T-helper 2 cell treated with Interferon-gamma antibody and Interleukin-4, amounts not matched to agents 100 ng/mL and 5 ng/mL, for 36 hours (primary cell): ENCODE results near the gene FAM234A. TPM values are rescaled to one million over a fixed set of nuclear protein-coding genes. Genes with fewer than 3 reads are reported as not detected.
"Not testable (repeated sequence)": the region's sequence is repeated elsewhere in the genome, so short reads cannot be mapped to it uniquely, and the experiment has no call there.

Experiments
- intact Hi-C: fragments of 100-400 bp; cut with micrococcal nuclease; formaldehyde crosslinking; loops from one replicate; pipeline ENCODE4 v1.15.1; 2023
- total RNA-seq: library from RNA; stranded (reverse); gene quantifications from 2 replicates; pipeline ENCODE4 v1.2.3, GENCODE V29; 2022

Gene FAM234A
- total RNA-seq, 1 donor from 2014 or later: 32.2 TPM

DNA sequence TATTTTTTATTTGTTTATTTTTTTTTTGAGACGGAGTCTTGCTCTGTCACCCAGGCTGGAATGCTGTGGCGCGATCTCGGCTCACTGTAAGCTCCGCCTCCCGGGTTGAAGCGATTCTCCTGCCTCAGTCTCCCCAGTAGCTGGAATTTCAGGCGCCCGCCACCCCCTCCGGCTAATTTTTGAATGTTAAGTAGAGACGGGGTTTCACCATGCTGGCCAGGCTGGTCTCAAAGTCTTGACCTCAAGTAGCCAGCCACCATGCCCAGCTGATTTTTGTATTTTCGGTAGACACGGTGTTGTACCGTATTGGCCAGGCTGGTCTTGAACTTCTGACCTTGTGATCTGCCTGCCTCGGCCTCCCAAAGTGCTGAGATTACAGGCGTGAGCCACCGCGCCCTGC is 4.3 kb upstream of the FAM234A start:
- intact Hi-C loops: not testable (repeated sequence)

DNA sequence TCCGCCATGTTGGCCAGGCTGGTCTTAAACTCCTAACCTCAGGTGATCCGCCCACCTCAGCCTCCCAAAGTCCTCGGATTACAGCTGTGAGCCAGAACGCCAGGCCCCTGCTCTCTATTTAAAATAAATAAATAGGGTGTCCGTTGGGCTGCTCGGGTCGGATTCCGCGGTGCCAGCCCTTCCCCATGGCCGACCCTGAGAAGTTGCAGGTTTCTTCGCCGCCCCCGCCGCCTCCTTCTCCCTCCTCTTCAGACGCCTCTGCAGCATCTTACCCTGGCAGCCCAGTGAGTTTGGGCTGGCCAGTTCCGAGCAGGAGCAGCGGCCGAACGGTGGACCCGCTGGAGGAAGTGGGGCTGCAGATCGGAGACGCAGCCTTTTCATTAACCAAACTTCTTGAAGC is 3.7 kb upstream of the FAM234A start:
- intact Hi-C loops: no loop called here

DNA sequence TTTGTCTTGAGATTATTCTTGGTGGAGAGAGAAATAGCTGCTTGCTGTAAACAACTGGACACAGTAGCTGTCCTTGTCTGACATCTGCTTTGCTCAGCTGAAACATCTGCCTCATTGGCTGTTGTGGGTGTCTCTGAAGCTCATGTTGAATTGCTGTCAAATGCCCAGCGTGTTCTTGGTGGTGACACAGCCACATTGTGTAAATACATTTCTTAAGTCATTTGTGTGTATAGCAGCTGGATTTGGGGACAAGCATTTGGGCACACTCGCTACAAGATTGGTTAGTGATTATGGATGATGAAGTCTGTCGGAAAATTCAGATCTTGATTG is 5.3 kb downstream of the FAM234A start:
- intact Hi-C loops: loop anchor here (5.0 kb wide), 1 partner anchor 327 kb away; the partner anchor contains the start of genes NHLRC4 and PIGQ

DNA sequence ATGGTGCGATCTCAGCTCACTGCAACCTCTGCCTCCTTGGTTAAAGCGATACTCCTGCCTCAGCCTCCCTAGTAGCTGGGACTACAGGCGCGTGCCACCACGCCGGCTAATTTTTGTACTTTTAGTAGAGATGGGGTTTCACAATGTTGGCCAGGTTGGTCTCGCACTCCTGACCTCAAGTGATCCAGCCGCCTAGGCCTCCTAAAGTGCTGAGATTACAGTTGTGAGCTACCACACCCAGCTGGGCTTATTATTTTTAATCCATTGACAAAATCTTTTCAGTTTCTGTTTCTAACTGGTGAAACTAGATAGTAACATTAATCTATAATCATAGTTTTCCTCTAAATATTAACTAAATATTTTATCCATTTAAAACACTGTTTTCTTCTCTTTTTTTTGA is 5.9 kb downstream of the FAM234A start:
- intact Hi-C loops: no loop called here

DNA sequence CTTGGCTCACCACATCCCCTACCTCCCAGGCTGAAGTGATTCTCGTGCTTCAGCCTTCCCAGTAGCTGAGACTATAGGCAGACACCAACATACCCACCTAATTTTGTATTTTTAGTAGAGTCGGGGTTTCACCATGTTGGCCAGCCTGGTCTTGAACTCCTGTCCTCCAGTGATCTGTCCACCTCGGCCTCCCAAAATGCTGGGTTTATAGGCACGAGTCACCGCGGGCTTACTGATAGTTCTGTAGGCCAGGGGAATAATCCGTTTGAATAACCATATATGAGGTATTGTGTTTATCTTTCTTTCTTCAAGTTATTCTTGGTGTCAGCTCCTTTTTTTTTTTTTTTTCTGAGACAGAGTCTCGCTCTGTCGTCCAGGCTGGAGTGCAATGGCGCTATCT is 7.7 kb downstream of the FAM234A start:
- intact Hi-C loops: no loop called here

DNA sequence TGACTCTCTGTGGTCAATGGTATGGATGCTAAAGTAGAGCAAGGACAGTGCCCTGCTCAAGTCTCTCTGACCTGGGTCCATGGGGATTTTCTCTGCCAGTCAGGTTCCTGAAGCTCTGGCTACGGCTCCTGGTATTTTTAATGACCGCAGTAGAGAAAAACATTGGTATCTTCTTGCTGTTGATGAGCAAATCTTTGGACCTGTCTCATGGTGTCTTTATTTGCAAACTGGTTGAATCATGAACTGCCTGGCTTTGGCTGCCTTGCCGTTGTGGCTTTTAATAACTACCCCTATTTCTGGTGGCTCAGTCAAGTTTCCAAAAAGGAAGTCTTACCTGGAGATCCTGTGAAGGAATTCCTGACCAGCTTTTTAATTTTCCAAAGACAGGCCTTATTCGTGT is 8.7 kb downstream of the FAM234A start:
- intact Hi-C loops: no loop called here

DNA sequence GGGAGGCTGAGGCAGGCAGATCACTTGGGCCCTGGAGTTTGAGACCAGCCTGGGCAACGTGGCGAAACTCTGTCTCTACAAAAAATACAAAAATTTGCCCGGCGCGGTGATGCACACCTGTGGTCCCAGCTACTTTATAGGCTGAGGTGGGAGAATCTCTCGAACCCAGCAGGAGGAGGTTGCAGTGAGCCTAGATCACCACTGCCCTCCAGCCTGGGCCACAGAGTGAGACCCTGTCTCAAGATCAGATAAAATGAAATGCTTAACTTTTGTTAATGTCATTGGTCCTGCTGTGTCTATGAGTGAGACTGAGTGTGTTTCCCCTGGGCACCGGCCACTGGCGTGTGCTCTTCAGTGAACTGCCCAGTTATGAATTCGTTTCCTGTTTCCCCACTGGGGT is 10.5 kb downstream of the FAM234A start:
- intact Hi-C loops: no loop called here

DNA sequence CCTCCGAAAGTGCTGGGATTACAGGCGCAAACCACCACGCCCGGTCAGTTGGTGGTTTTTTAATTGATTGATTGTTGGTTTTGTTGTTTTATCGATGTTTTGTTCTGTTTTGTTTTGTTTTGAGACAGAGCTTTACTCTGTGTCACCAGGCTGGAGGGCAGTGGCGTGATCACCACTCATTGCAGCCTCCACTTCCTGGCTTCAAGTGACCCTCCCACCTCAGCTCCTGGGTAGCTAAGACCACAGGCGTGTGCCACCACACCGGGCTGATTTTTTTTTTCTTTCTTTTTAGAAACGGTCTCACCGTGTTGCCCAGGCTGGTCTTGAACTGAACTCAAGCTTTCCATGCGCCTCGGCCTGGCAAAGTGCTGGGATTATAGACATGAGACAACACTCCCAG is 12.4 kb downstream of the FAM234A start:
- intact Hi-C loops: no loop called here

DNA sequence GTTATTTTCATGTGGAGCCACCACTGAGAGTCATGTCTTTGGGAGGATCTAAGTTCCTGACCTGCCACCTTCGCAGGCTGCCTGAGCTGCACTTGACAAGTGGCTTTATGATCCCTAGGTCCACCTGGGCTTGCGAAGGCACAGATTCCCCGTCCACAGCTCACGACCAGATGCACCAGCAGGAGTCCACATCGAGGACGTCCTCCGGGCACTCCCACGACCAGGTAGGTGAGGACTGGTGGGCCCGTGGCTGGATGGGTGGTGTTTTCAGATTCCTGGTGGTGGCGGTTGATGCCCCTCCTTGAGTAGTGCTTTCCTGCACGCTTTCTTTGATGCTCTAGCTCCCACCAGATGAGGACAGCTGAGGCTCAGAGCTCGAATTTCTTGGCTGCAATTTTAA is 14.8 kb downstream of the FAM234A start:
- intact Hi-C loops: no loop called here

DNA sequence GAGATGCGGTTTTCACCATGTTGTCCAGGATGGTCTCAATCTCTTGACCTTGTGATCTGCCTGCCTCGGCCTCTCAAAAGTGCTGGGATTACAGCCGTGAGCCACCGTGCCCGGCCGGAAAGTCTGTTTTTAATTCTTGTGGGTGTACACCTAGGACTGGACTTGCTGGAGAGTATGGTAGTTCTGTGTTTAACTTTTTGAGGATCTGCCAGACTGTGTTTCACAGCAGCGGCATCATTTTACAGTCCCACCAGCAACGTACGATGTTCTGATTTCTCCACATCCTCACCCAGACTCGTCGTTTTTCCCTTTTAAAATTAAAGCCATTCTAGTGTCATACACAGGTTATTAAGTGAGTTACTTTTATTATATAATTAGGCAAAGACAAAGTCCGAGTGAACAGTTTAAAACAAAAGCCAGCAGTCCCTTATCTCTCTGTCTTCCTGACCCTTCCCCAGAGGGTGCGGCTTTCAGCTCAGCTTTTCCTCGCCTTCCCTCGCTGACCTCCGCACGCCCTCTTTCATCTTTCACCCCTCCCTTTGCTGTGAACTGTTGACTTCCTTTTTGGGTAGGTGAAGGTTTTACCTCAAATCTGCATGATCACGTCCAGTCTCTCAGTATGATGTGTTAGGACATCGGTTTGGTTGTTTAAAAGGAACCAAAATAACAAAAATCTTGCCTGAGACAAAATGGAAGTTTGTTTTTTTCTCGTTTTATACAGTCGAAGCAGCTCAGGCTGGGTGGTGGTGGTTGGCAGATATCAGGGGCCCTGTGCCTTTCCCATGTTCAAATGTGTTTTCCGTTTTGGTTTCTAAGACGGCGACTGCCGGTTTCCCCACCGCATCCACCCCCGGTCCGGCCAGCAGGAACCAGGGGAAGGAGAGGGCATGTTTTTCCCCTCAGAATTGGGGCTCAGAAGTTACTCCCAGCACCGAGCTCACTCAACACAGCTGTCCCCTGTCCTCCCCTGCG is 18.0 kb downstream of the FAM234A start:
- intact Hi-C loops: loop anchor here (2.0 kb wide), 1 partner anchor 18 kb away; the partner anchor contains the start of gene FAM234A

DNA sequence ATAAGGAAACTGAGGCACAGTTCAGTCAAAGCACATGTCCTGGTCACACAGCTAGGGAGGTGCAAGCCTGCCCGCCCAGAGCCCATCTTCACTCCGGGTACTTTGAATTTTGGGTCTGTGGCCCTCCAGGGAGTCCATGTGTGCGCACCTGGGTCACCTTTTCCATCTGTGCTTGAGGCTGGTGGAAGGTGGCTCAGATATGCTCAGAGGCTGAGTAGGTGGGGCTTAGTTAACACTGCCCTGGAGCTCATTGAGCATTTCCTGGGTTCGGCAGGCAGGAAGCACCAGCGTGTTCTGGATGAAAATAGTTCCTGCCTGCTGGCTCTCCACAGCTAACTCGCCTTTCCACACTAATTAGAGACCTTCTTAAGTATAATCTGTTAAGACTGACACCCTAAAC is 19.2 kb downstream of the FAM234A start:
- intact Hi-C loops: loop anchor here (2.0 kb wide), 1 partner anchor 19 kb away; the partner anchor contains the start of gene FAM234A

DNA sequence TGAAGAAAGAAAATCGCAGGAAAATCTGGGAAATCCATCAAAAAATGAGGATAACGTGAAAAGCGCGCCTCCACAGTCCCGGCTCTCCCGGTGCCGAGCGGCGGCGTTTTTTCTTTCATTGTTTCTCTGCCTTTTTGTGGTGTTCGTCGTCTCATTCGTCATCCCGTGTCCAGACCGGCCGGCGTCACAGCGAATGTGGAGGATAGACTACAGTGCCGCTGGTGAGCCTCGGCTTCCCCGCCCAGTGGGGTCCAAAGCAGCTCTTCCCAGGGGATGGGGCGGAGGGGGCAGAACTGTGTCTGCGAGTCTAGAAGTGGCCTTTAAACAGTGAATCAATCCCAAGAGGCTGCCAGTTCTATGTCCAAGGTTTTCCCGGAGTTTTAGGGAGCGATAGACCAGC is 19.8 kb downstream of the FAM234A start:
- intact Hi-C loops: no loop called here

DNA sequence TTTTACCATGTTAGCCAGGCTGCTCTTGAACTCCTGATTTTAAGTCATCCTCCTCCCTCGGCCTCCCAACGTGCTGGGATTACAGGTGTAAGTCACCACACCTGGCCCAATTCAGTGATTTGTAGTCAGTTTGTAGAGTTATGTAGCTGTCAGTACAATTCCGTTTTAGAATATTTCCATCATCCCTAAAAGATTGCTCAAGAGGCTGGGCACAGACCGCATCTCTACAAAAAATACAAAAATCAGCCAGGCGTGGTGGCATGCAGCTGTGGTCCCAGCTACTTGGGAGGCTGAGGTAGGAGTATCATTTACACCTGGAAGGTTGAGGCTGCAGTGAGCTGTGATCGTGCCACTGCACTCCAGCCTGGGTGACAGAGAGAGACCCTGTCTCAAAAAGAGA is 20.6 kb downstream of the FAM234A start:
- intact Hi-C loops: no loop called here

DNA sequence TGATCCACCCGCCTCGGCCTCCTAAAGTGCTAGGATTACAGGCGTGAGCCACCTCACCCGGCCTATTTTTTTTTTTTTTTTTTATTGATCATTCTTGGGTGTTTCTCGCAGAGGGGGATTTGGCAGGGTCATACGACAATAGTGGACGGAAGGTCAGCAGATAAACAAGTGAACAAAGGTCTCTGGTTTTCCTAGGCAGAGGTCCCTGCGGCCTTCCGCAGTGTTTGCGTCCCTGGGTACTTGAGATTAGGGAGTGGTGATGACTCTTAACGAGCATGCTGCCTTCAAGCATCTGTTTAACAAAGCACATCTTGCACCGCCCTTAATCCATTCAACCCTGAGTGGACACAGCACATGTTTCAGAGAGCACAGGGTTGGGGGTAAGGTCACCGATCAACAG is 23.5 kb downstream of the FAM234A start:
- intact Hi-C loops: not testable (repeated sequence)

DNA sequence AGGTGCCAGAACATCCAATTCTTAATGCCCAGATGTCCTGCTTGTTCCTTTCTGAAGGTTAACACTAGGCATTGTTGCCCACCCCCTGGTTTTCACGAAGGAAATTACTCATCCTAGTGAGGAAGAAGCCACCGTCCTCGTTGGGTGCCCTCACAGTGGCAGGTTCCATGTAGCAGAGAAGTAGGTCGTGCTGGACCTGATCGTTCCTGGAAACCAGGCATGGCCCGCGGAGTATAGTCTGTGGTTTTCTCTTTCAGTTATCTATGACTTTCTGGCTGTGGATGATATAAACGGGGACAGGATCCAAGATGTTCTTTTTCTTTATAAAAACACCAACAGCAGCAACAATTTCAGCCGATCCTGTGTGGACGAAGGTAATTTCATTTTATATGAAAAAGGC is 24.6 kb downstream of the FAM234A start:
- intact Hi-C loops: no loop called here

DNA sequence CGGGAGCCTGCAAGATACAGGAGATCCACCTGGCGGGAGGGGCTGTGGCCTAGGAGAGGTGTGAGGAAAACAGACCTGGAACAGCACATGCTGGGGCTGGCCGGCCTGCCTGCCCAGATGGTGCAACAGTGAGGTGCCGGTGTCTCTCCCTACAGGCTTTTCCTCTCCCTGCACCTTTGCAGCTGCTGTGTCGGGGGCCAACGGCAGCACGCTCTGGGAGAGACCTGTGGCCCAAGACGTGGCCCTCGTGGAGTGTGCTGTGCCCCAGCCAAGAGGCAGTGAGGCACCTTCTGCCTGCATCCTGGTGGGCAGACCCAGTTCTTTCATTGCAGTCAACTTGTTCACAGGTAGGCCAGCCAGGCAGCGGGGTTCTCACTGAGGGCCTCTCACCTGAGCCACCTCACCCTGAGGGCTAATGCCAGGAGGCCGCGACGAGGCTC is 25.2 kb downstream of the FAM234A start:
- intact Hi-C loops: no loop called here

DNA sequence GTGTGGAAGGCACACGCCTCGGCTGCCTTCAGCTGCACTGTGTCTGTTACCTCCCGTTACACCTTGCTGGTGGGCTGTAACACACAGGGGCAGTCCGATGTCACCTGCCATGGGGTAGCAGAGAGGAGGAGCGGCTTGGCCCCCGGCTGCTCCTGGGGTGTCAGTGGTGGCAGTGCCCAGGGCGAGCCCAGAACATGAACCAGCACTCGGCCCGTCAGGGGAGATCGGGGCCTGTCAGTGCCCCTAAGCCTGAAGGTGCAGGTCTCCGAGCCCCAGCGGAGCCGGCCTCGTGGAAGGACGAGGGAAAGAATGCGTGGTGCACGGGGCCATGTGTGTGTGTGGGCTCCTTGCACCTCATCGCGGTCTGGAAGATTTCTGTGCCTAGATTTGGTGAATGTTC is 25.7 kb downstream of the FAM234A start:
- intact Hi-C loops: no loop called here

DNA sequence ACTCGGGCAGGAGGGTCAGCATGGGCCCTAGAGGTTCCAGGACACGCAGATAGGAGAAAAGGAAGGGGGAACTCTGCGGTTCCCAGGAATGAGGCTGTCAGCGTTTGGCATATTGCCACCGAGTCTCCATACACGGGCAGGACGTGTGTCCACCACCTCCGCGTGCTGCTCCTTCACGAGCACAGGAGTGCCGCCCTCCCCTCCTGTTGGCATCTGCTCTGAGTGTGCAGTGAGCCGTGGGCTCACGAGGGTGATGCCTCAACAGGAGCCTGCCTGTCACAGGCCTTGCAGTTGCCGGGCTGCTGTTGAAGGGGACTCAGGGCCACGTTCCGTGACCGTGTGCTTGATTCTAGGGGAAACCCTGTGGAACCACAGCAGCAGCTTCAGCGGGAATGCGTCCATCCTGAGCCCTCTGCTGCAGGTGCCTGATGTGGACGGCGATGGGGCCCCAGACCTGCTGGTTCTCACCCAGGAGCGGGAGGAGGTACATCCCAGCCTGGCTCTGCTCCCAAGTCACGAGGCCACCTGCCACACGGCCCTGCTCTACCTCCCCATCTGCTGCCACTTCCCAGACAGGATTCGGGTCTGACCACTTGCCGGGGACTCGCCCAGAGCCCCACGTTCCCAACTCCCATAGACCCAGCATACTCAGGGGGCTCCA is 26.5 kb downstream of the FAM234A start:
- intact Hi-C loops: no loop called here

DNA sequence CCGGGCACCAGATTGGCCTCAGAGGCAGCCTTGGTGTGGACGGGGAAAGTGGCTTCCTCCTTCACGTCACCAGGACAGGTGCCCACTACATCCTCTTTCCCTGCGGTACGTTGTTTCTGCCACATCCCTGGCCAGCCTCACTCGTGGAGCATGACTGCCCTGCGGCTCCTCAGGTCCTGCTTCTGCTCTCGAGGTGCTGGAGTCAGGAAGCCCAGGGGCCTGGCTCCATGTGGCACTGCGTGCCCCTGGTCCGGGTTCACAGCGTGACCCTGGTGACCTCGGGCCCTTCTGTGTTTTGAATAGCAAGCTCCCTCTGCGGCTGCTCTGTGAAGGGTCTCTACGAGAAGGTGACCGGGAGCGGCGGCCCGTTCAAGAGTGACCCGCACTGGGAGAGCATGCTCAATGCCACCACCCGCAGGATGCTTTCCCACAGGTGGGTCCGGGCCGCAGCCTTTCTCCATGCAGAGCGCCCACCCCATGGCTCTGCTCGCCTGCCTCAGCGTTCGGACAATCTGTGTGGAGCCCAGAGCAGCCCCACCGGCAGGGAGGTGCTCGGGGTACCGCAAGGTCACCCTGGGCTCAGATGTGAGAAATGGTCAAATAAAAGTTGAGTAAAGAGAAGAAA is 27.6 kb downstream of the FAM234A start:
- intact Hi-C loops: no loop called here

DNA sequence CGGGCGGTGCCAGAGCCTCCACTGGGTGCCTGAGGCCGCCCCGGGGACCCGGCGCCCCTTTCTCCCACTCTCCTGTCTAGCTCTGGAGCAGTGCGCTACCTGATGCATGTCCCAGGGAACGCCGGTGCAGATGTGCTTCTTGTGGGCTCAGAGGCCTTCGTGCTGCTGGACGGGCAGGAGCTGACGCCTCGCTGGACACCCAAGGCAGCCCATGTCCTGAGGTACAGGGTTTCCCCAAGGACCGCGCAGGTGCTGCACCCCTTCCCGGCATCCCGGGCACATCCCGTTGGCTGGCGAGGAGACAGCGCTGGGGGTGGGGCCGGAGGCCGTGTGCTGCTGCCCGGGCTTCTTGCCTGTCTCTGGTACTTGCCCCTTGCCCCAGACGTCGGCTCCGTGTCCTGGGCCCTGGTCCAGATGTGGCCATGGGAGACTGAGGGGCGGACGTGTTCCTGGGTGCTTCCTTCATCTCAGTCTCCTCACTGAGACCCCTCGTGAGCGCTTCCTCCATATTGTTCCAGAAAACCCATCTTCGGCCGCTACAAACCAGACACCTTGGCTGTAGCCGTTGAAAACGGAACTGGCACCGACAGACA is 28.7 kb downstream of the FAM234A start:
- intact Hi-C loops: no loop called here

DNA sequence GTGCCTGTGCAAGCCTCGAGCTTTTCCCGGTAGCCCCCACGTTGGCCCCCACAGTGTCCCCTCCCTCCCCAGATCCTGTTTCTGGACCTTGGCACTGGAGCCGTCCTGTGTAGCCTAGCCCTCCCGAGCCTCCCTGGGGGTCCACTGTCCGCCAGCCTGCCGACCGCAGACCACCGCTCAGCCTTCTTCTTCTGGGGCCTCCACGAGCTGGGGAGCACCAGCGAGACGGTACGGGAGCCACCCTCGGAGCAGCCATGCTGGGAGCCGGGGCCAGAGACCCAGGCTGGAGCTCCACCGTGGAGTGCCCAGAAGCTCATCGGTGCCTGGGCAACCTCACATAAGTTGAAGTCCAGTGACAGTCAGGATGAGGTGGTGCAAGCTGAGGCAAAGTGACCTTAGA is 29.3 kb downstream of the FAM234A start:
- intact Hi-C loops: no loop called here
